ENCODE measurements around the gene ABCB6. TPM values are rescaled to one million over a fixed set of nuclear protein-coding genes. Genes with fewer than 3 reads are reported as not detected.
A peak's percentile ranks its signal among the peaks of the same experiment; 100 is the strongest.

ABCB6 gene
- polyA plus RNA-seq (6.1 to 11.0 TPM (median 10.5 TPM) in 3 replicates), polyA minus RNA-seq (12.6 to 16.5 TPM (median 13.1 TPM) in 3 replicates)
- polyA plus RNA-seq (2011; ENCODE audit: low read depth) = 19.4 TPM
- 2.4 and 2.5 TPM in 2 replicates for polyA plus RNA-seq (2011; cell fraction: cytosol; rRNA removed)
- polyA plus RNA-seq (2011; cell fraction: nucleus; rRNA removed) = 19.6 and 25.7 TPM in 2 replicates
- 7.7 and 16.2 TPM in 2 replicates for polyA plus RNA-seq (2012; ENCODE audit: low replicate concordance)
- polyA minus RNA-seq (2011; cell fraction: cytosol; rRNA and poly(A)+ RNA removed) = 2.1 TPM
- polyA minus RNA-seq (2011; cell fraction: nucleus; rRNA and poly(A)+ RNA removed) = 8.7 and 12.3 TPM in 2 replicates

- peaks cover 18% of the 10 kb centered on the region for H3K4me1 ChIP-seq (ENCODE audit: control insufficient read depth, extremely low read depth, insufficient read depth, low read length)
- H2AFZ ChIP-seq (ENCODE audit: control insufficient read depth, low read length) = peak within 1 kb of the TSS; percentile 26
- H3K27ac ChIP-seq (ENCODE audit: control insufficient read depth, insufficient read depth, low read length) = peak within 1 kb of the TSS; percentile 54
- no peaks in the 10 kb centered on the region for H3K9me1 ChIP-seq (ENCODE audit: control insufficient read depth, extremely low read depth, insufficient read depth, low read length)
- no peak for TF ChIP-seq EZH2 (IDR thresholded peaks at IDR 0.05; ENCODE audit: low read length)
- no peak for TF ChIP-seq CTCF (optimal IDR thresholded peaks at IDR 0.05 in 1 of 3, IDR thresholded peaks at IDR 0.05 in 1 of 3, conservative IDR thresholded peaks at IDR 0.05 in 1 of 3; ENCODE audit: extremely low read depth in 1 of 3, insufficient read depth in 2 of 3, low read length in 3 of 3)
- H3K9me3 ChIP-seq (ENCODE audit: control insufficient read depth, low read depth, low read length) = no peaks in the 10 kb centered on the region
- H3K9ac ChIP-seq (ENCODE audit: control insufficient read depth, extremely low read depth, insufficient read depth, low read length) = peak within 1 kb of the TSS; percentile 59
- dilution Hi-C loops (cut with MboI; ENCODE audit: extremely low pct_ligation_motif_present, low sequenced_read_pairs) = no loop called here
- peak within 1 kb of the TSS; percentile 25 to 69 (median 55) for H3K4me3 ChIP-seq (ENCODE audit: control insufficient read depth in 2 of 3, extremely low read depth in 1 of 3, insufficient read depth in 2 of 3, low read depth in 1 of 3, low read length in 3 of 3)
- H3K79me2 ChIP-seq (ENCODE audit: control insufficient read depth, insufficient read depth, low read length) = no peaks in the 10 kb centered on the region
- H3K27me3 ChIP-seq (ENCODE audit: control insufficient read depth, extremely low read depth, insufficient read depth, low read length) = no peaks in the 10 kb centered on the region
- peak within 1 kb of the TSS; percentile 81 for H3K4me2 ChIP-seq (ENCODE audit: control insufficient read depth, extremely low read depth, insufficient read depth, low read depth, low read length)
- FAIRE-seq (no peak), DNase-seq (ENCODE audit: low read depth, low spot score) (no peak)
- H3K36me3 ChIP-seq (ENCODE audit: control insufficient read depth in 2 of 2, extremely low read depth in 1 of 2, insufficient read depth in 2 of 2, low read length in 2 of 2) = peaks cover 21 to 40% of the 10 kb centered on the region in 2 experiments
- no peaks in the 10 kb centered on the region for H4K20me1 ChIP-seq (ENCODE audit: control insufficient read depth, extremely low read depth, insufficient read depth, low read length)
These were observed at the start of gene ABCB6 for GRCh38 chr2:219218732-219219701. TSS of gene ABCB6 (minus strand) at chr2:219218958. CDS start at chr2:219218673, 285 bp downstream.

GRCh38 chr2:219268294-219268693, 49.5 kb upstream of the ABCB6 start:
- no peak overlapping the region for H3K27ac ChIP-seq (ENCODE audit: control insufficient read depth, insufficient read depth, low read length)
- H3K4me3 ChIP-seq (ENCODE audit: control insufficient read depth in 2 of 3, extremely low read depth in 1 of 3, insufficient read depth in 2 of 3, low read depth in 1 of 3, low read length in 3 of 3) = no peak overlapping the region
- H3K36me3 ChIP-seq (ENCODE audit: control insufficient read depth in 2 of 2, extremely low read depth in 1 of 2, insufficient read depth in 2 of 2, low read length in 2 of 2) = no peaks in the 10 kb centered on the region
- FAIRE-seq (no peak), DNase-seq (ENCODE audit: low read depth, low spot score) (no peak)
- no peaks in the 10 kb centered on the region for H3K79me2 ChIP-seq (ENCODE audit: control insufficient read depth, insufficient read depth, low read length)
- peaks cover 17% of the 10 kb centered on the region for H3K4me1 ChIP-seq (ENCODE audit: control insufficient read depth, extremely low read depth, insufficient read depth, low read length)
- no peak overlapping the region for H3K4me2 ChIP-seq (ENCODE audit: control insufficient read depth, extremely low read depth, insufficient read depth, low read depth, low read length)
- no peaks in the 10 kb centered on the region for H3K9me1 ChIP-seq (ENCODE audit: control insufficient read depth, extremely low read depth, insufficient read depth, low read length)
- H3K27me3 ChIP-seq (ENCODE audit: control insufficient read depth, extremely low read depth, insufficient read depth, low read length) = no peaks in the 10 kb centered on the region
- dilution Hi-C loops (cut with MboI; ENCODE audit: extremely low pct_ligation_motif_present, low sequenced_read_pairs) = no loop called here
- no peaks in the 10 kb centered on the region for H3K9me3 ChIP-seq (ENCODE audit: control insufficient read depth, low read depth, low read length)
- no peak overlapping the region for H3K9ac ChIP-seq (ENCODE audit: control insufficient read depth, extremely low read depth, insufficient read depth, low read length)
- no peak overlapping the region for H2AFZ ChIP-seq (ENCODE audit: control insufficient read depth, low read length)
- no peaks in the 10 kb centered on the region for H4K20me1 ChIP-seq (ENCODE audit: control insufficient read depth, extremely low read depth, insufficient read depth, low read length)
- TF ChIP-seq CTCF (optimal IDR thresholded peaks at IDR 0.05 in 1 of 3, IDR thresholded peaks at IDR 0.05 in 1 of 3, conservative IDR thresholded peaks at IDR 0.05 in 1 of 3; ENCODE audit: extremely low read depth in 1 of 3, insufficient read depth in 2 of 3, low read length in 3 of 3) (no peak), EZH2 (IDR thresholded peaks at IDR 0.05; ENCODE audit: low read length) (no peak)
